GM21367 (cell line): ENCODE results near the gene ATRNL1.
"Not testable (repeated sequence)": the region's sequence is repeated elsewhere in the genome, so short reads cannot be mapped to it uniquely, and the experiment has no call there.

Experiments used
- ATAC-seq: cut with Tn5 transposase; IDR thresholded peaks from one replicate; pipeline ENCODE4 v1.9.1; 2021; ENCODE audit not compliant: unreplicated experiment

ATRNL1 gene

DNA sequence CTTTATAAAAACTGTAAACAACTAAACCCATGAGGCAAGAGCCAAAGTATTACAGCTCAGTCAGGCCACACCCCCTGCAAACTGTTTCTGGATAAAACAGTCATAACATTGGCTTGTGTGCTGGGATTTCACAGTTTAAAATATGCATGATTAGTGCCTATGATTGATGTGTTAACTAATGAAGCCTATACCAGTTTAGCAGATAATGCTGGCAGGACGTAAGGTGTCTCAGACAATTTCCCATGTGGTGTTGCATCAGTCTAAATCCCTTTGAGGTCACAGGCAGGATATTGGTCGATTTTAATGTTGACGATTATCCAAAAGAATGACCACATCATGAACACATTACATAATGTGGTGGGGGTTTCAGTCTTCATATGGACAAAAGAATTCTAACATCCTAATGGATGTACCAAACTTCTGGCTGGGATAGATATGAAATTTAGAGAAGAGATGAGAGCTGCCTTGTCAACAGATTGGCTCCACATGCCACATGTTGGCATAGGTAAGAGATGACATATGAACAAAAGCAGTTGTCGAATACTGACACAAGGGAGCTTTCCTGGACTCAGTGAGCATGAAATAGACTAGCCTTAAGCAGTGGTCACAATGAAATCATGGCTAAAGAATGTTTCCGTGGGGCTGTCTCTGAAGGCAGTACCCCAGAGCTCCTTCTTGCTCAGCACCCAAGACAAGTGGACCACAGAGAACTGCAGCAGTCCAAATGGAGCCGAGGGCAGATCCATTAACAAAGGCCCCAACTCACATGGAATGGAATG is 734.3 kb downstream of the ATRNL1 start:
- ATAC-seq, result no peak

DNA sequence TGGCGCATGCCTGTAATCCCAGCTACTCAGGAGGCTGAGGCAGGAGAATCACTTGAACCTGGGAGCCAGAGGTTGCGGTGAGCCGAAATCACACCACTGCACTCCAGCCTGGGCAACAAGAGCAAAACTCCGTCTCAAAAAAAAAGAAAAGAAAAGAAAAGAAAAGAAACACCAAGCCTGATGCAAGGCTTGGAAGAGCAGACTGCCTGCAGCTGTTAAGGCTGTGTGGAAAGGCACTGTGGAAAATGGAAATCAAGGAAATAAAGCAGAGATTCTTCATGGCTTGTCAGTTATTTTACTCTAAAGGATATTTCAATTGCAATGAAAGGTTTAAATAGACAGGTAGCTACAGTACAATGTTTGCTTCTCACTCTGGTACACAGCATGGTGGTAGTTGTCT is 735.0 kb downstream of the ATRNL1 start:
- ATAC-seq, result not testable (repeated sequence)

DNA sequence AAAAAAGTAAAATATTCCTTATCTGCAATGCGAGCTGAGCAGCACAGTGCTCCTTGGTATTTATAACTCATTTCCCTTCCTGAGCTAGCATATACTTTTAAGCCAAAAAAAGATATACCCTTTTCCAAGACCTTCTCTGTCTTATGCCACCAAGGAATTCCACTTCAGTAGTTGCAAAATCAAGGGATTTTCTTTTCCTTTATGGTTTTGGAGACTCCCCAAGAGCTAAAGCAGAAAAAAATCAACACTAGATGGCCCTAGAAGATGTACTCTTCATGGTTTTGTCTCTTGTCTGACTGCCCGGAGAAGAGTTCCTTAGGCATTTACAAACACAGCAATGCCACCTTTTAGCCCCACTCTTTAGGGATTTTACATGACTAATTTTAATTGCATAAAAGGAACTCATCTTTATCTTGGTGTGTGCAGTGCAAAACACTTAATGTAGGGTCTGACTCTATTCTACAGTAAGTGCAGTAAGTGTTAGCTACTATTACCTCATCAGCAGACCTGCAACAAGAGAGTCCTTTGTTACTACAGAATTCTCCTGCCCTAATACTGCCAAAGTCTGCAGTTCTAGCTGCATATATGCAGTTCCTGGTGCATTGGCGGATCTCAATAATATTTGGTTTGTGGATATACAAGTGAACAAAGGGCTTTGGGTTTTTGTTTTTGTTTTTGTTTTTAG is 736.5 kb downstream of the ATRNL1 start:
- ATAC-seq, result no peak

DNA sequence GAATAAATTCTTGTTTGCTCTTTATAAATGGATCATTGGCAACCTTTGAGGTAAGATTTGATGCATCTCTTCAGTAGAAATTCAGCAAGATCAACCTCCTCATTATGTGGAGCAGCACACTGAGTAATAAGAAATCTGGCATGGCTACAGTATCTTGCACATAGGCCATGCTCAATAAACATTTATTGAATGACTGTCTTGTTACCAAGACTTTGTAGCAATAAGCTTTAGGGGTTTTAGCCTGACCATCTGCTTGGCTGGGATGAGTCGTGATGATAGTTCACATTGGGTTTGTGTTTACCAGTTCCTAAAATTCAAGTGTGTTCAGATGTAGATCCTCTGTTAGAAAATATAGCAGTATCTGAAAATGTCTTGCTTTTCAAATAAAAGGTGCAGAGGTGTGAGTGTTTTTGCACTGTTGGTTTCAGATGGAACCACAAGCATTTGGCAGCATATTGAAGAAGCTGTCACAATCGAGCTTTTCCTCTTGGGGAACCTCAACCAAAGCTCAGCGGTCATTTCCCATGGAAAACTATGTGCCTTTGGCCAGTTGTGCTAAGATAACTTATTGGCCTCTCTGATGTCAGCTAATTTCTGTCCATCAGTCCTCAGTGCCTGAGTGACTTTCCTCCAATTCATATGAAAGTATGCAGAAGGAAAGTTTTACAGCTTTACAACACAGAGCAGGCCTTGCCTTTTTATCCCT is 737.3 kb downstream of the ATRNL1 start:
- ATAC-seq, result no peak

DNA sequence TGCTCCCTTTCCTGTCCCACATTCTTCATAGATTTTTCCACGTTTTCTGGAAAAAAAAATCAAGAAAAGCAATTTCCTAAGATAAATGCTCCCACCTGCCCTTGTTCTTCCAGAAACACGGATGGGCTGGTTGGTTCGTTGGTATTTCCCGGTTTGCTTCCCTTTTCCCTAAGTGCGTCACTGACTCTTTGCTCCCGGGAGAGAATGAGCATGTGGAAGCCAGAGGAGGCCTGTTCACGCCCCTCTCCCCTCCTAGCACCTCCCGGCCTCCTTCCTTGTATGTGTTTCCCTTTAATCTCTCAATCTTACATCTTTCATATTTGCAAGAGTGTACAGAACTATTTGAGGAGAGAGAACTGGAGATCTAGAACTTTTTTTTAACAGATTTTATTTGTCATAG is 737.9 kb downstream of the ATRNL1 start:
- ATAC-seq, result no peak

DNA sequence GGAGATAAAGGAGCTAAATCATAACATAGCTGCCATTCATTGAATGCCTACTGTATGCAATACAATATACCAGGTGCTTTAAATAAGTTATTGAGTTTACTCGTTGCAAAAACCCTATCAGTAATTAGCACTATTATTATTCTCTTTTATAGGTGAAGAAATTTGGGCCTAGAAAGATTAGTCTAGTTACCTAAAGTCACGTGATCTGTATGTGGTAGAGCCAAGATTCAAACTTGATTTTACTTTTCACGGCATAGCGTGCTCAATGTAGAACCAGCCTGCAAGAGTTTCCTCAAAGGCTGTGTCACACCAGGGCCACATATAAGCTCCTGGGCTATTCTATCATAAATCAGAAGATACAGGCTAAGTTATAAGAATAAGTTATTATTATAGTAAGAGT is 740.0 kb downstream of the ATRNL1 start:
- no peak for ATAC-seq

DNA sequence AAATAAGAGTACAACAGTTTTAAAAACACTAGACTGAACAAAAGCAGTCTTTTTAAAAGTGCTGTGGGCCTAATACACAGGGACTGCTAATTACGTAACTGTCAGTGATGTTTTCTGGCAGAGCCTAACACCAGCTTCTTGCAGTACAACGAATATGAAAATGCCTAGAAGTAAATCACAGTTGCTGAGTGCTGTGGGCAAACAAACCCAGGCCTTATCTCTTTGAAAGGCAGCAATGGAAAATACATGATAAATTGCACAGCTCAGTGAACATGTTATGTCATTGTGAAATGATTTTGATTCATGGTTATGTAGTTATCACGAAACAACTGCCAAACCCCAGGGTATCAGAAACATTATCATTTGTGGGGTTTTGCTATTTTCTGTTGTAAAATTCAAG is 751.4 kb downstream of the ATRNL1 start:
- no peak for ATAC-seq

DNA sequence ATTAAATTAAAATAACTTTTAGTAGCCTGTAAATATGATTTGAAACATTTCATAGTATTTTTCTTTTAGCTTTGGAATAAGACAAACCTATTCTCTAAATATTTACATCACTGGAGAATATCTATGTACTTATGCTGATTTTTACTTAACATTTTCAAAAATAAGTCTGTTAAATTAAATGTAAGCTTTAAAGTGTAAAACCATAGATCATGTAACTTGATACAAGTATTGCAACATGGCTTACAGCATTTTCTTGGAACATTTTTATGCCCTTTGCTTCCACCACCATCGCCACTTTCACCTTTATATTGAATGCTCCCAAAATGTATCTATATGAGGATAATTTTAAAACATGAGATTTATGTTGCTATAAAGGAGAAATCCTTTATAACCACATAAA is 752.8 kb downstream of the ATRNL1 start:
- no peak for ATAC-seq

DNA sequence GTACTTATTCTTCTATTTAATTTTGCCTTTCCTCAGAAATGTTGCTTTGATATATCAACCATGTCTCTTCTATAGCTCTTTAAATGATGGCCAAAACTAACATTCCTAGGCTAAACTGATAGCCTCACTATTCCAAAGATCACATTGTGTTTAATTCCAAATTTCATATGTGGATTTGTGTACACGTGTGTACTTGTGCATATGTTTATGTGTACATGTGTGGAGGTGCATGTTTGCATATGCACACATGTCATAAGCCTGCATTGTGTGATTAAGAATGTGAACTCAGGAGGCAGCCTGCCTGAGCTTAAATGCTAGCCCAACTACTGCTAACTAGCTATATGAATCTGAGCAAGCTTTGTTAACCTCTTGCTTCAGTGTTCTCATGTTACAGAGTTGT is 753.4 kb downstream of the ATRNL1 start:
- ATAC-seq, result no peak

DNA sequence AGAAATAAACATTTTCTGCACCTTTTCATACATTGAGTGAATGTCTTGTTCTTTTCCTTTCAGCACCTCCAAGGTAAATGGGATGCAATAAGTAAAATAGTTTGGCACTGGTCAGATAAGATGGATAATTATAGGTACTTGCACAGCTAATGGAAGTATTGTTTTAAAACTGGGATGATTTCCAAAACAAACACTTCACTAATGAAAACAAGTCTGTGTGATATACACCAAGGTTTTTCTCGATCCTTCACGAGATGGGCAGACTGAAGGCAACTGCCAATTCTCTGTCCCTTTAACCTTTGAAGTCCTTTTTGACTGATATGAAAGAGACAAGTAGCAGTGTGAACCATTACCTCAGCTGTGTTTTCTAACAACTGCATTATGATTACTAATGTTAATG is 756.0 kb downstream of the ATRNL1 start:
- no peak for ATAC-seq

DNA sequence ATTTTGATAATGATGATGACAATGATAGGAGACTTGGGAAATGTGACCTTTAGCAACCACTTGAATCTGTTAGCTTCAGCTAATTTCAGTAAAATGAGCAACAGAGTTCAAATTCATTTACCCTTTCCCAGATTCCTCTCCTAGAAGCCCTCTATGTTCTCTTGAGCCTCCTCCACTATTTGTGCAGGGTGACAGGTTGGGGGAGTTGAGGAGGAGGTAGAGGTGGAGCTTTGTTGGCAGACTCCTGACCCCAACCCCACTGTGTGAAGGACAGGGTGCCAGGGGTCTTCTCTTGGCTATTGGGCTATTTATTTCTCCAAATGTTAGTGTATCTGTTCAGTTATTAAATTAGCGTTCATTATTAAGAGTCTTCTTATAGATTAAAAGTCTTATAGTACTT is 757.5 kb downstream of the ATRNL1 start:
- no peak for ATAC-seq

DNA sequence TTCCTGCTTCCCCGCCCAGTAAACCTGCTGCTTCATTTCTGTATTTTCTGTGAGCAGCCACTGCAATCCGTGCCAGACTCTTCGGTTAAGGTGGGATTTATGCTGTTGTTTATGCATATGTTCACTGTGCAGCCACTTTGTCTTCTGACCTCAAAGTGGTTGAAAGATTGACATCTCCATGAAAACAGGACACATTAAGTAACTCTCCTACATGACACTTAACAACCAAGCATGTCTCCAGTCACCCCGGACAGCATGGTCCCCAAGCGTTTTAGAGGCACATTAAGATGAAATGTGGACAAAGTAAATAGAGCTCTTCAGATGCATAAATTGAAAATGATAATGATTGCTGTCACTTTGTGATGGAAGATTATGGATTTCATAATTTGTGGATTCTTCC is 758.5 kb downstream of the ATRNL1 start:
- ATAC-seq, result no peak

DNA sequence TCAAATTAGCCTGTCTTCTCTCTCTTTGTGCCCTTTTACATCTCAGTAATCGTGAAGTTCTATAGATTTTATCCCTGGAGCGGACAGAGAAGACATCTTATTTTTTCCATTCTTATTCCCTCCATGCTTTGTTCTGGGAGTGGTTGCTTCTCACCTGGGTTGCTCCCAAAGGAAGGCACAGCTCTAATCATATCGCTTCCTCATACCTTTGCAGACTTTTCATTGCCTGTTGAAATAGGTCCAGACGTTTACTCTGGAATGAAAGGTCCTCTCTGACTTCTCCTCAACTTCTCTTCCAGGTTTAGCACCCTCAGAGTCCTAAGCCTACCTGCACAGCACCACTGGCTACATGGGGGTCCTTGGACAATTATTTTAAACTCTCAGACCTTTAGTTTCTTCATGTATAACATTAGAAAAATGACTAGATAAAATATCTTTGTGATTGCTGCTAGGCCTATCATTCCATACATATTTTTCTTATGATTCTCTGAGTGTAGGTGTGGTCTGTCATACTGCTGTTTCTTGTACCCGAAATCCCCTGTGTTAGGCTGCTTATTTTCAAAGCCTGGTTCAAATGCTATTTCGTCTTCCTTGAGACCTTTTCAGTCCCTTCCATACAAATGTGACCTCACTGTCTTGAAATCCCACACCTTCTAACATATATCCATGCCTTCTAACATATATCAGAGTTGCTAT is 761.7 kb downstream of the ATRNL1 start:
- ATAC-seq, result no peak

DNA sequence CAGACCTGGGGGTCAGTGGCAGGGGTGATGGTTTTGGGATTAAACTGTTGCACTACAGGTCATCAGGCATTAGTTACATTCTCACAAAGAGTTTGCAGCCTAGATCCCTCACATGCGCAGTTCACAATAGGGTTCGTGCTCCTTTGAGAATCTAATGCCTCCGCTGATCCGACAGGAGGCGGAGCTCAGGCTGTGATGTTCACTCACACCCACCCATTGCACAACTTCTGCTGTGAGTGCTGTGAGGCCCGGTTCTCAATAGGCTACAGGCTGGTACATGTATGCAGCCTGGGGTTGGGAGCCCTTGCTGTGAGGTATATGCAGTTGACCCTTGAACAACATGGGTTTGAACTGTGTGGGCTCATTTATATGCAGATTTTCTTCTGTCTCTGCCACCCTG is 763.4 kb downstream of the ATRNL1 start:
- ATAC-seq, result no peak

DNA sequence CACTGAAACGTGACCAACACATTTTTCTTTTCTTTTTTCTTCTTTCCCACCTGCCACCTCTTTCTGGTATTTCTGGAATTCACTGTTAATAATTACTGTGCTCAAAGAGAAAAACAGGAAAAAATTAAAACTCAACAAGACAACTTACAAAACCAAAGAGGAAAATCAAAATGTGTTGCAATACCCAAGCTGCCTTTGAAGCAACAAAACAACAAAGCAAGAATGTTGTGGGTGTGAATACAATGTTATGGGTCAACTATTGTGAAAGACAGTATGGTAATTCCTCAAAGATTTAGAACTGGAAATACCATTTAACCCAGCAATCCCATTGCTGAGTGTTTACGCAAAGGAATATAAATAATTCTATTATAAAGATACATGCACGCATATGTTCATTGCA is 764.7 kb downstream of the ATRNL1 start:
- ATAC-seq, result no peak

DNA sequence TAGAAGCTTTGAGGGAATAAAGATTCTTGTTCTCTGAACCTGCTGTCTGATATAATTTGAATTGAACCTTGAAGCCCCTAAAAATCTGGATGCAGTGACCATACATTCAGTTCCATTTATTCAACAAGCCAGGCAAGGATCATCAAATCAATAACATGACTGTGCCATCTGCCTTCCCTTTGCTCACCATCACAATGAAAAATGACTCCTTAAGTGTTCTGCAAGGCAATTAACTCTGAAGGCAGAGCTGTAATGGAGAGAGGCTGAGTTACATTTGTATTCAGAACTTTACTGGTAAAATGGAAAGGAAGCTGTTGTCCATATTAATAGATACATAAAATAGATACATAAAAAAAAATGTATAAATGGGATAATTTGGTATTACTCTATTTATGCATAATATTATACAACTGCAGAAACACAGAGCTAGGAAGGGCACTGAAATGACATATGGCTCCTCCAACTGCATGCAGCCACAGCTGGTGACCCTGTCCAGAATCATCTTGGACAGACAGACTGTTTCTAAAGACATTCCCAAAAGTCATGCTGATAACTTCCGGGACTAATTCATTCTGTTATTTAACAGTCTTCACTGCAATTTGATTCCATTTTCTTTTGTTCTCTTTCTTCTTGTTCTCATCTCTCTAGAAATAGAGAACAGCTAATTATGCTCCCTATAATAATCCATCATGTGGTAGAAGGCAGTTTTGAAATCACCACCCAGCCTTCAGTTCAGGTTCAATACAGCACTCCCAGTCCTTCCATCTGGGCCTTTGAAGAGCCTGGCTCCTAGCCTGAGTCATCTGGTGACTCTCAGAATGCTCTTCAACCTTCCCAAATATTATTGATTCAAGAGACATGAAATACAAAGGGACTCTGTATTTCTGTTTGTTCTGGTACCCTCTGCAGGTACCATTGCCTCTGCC is 767.3 kb downstream of the ATRNL1 start:
- ATAC-seq, result no peak

DNA sequence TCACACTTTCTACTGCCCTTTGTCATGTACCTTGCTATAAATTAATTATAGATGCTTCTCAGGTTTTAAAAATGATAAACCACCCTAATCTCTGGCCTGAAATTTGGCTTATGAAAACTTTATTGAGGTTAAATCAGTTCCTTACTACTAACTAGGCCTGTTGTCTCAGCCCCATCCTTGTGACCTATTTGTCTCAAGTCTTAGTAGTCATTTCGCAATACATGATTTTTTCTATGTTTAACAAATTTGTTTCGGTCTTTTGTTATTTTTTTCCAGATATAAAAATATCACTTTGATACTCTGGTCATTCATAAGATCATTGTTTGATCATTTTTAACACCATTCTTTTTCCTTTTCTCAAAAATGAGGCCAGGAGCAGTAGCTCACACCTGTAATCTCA is 768.3 kb downstream of the ATRNL1 start:
- no peak for ATAC-seq

DNA sequence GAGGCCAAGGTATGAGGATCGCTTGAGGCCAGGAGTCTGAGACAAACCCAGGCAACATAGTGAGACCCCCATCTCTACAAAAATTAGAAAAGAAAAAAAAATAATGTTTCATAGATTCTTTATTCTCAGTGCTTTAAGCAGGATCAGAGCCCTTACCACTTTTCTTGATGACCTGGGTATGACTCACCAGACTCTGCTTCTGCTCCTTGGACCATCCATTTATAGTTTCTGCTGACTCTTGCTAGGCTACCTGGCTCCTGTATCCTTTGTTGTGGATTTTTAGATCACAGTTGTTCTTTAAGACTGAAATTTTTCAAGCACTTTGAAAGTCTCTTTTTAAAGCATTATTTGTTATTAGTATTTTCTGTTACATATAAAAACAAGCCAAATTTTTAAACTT is 768.7 kb downstream of the ATRNL1 start:
- ATAC-seq, result no peak

DNA sequence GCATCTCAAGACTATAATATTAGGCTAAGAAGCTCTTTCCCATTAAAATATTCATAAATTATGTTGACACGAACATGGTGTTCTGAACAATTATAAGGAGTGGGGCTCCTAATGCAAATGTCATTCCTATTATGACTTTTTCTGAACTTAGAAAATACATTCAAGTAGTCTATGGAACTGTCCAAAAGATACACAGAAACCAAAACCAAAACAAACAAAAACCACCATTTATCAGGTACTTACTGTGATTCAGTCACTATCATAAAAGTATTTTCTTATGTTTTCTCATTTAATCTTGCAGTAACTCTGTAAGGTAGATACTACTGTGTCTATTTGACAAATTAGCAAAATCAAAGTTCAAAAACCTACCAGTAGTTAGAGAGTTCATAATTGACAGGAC is 773.0 kb downstream of the ATRNL1 start:
- ATAC-seq, result no peak

DNA sequence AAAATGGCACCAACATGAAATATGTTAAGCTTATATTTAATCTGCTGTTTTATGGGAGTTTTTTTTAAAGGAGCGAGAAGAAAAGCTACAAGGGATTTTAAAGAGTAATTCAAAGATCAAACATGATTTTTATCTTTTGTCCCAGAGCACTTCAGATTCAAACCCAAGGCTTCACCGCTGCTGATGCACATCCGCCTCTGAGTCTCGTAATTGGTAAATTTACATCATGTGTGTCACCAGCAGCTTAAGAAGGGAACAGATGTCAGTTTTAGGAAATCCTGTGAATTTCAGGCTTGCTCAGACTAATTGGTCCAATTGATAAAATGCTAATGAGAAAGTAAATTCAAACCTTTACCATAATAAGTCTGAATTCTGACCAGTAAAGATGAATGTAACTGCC is 773.5 kb downstream of the ATRNL1 start:
- no peak for ATAC-seq

DNA sequence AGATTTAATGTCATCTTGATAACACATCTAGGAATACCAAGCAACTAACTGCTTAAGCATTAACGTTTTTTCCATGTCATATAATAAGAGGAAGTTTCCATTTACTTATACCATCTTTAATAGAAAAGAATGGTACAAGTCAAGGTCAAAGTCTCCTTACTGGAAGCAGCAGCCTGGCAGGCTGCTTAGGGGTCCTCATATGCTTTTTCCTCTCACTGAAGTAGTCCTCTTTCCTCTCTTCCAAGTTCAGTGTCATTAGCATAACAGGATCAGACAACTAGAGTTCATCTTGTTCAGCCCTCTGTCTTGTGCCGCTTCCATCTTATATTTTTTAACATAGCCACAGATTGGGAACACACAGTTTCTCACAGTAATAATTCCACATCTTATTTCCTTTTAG is 774.1 kb downstream of the ATRNL1 start:
- no peak for ATAC-seq
